ENCODE results near the gene EEF1AKMT4. TPM values are rescaled to one million over a fixed set of nuclear protein-coding genes. Genes with fewer than 3 reads are reported as not detected.

The EEF1AKMT4 gene
- total RNA-seq, 1 donor from 2014 or later: 3.9 TPM

- no peak overlapping the region for H3K27ac Mint-ChIP-seq
- H3K36me3 Mint-ChIP-seq (ENCODE audit: insufficient read depth): no peaks in the 10 kb centered on the region
- no peaks in the 10 kb centered on the region for H3K4me1 Mint-ChIP-seq (ENCODE audit: low read depth)
- TF ChIP-seq, protein P1, sequence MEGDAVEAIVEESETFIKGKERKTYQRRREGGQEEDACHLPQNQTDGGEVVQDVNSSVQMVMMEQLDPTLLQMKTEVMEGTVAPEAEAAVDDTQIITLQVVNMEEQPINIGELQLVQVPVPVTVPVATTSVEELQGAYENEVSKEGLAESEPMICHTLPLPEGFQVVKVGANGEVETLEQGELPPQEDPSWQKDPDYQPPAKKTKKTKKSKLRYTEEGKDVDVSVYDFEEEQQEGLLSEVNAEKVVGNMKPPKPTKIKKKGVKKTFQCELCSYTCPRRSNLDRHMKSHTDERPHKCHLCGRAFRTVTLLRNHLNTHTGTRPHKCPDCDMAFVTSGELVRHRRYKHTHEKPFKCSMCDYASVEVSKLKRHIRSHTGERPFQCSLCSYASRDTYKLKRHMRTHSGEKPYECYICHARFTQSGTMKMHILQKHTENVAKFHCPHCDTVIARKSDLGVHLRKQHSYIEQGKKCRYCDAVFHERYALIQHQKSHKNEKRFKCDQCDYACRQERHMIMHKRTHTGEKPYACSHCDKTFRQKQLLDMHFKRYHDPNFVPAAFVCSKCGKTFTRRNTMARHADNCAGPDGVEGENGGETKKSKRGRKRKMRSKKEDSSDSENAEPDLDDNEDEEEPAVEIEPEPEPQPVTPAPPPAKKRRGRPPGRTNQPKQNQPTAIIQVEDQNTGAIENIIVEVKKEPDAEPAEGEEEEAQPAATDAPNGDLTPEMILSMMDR (IDR thresholded peaks at IDR 0.05; ENCODE audit: unreplicated experiment): peak; percentile 42
- H3K4me3 Mint-ChIP-seq (ENCODE audit: low read depth): no peak overlapping the region
- no peak for DNase-seq (ENCODE audit: low spot score, unreplicated experiment)
- peaks cover 40% of the 10 kb centered on the region for H3K27me3 Mint-ChIP-seq
- H3K9me3 Mint-ChIP-seq (ENCODE audit: low read depth): no peaks in the 10 kb centered on the region
Measured at GRCh38 chr3:184284696-184285095, 35.2 kb downstream of the EEF1AKMT4 start.

- Mint-ChIP-seq H3K36me3 (ENCODE audit: insufficient read depth) (no peaks in the 10 kb centered on the region), H3K27ac (no peak overlapping the region), H3K4me3 (ENCODE audit: low read depth) (no peak overlapping the region), H3K27me3 (peaks cover 36% of the 10 kb centered on the region), H3K9me3 (ENCODE audit: low read depth) (no peaks in the 10 kb centered on the region), H3K4me1 (ENCODE audit: low read depth) (no peaks in the 10 kb centered on the region)
- TF ChIP-seq, protein P1 (IDR thresholded peaks at IDR 0.05; ENCODE audit: unreplicated experiment): peak; percentile 60
- peak; percentile 23 for DNase-seq (ENCODE audit: low spot score, unreplicated experiment)
Measured at GRCh38 chr3:184289426-184289938, 40.0 kb downstream of the EEF1AKMT4 start.

DNA sequence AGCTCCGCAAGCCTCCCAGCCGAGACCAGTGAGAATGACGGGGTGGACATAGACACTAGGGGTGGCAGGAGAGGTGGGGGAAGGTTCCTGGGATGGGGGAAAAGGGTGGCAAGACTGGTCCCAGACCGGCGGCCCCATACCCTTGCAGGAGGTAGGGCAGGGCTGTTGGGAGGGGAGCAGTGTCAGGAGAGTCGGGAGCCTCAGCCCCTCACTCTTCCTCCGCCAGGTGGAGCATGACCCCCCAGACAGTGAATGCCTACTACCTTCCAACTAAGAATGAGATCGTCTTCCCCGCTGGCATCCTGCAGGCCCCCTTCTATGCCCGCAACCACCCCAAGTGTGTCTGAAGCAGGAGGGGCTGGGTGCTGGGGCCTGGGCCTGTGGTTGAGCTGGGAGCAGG, 40.9 kb downstream of the EEF1AKMT4 start:
- H3K4me3 Mint-ChIP-seq (ENCODE audit: low read depth): no peak overlapping the region
- H3K4me1 Mint-ChIP-seq (ENCODE audit: low read depth): no peaks in the 10 kb centered on the region
- peaks cover 38% of the 10 kb centered on the region for H3K27me3 Mint-ChIP-seq
- TF ChIP-seq, protein P1 (IDR thresholded peaks at IDR 0.05; ENCODE audit: unreplicated experiment): no peak
- no peak for DNase-seq (ENCODE audit: low spot score, unreplicated experiment)
- no peaks in the 10 kb centered on the region for H3K9me3 Mint-ChIP-seq (ENCODE audit: low read depth)
- no peak overlapping the region for H3K27ac Mint-ChIP-seq
- no peaks in the 10 kb centered on the region for H3K36me3 Mint-ChIP-seq (ENCODE audit: insufficient read depth)

- Mint-ChIP-seq H3K36me3 (ENCODE audit: insufficient read depth) (no peaks in the 10 kb centered on the region), H3K4me3 (ENCODE audit: low read depth) (no peak overlapping the region), H3K27me3 (peaks cover 31% of the 10 kb centered on the region), H3K4me1 (ENCODE audit: low read depth) (no peaks in the 10 kb centered on the region), H3K9me3 (ENCODE audit: low read depth) (no peaks in the 10 kb centered on the region), H3K27ac (no peak overlapping the region)
- TF ChIP-seq, protein P1 (IDR thresholded peaks at IDR 0.05; ENCODE audit: unreplicated experiment): no peak
- DNase-seq (ENCODE audit: low spot score, unreplicated experiment): no peak
Measured at GRCh38 chr3:184291044-184291737, 41.7 kb downstream of the EEF1AKMT4 start.

DNA sequence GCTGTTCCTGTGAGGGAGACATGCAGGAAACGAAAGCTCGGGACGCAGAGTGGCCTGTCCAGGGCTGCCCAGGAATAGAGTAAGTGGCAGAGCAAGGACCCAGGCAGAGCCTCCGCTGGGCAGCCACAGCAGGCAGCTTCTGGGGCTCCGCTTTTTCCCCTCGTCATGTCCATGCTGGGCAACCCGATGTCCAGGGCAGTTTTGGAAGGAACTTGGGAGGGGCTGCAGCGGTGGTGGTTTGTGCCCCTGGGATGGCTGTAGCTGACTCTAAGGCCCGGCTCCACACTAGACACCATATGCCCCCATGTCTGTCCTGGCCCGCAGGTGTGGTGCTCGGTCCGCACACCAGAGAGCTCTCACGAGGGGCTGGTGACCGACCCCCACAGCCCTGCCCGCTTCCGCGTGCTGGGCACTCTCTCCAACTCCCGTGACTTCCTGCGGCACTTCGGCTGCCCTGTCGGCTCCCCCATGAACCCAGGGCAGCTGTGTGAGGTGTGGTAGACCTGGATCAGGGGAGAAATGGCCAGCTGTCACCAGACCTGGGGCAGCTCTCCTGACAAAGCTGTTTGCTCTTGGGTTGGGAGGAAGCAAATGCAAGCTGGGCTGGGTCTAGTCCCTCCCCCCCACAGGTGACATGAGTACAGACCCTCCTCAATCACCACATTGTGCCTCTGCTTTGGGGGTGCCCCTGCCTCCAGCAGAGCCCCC, 42.4 kb downstream of the EEF1AKMT4 start:
- no peak for DNase-seq (ENCODE audit: low spot score, unreplicated experiment)
- no peaks in the 10 kb centered on the region for H3K36me3 Mint-ChIP-seq (ENCODE audit: insufficient read depth)
- H3K27me3 Mint-ChIP-seq: peaks cover 26% of the 10 kb centered on the region
- TF ChIP-seq, protein P1 (IDR thresholded peaks at IDR 0.05; ENCODE audit: unreplicated experiment): no peak
- no peaks in the 10 kb centered on the region for H3K9me3 Mint-ChIP-seq (ENCODE audit: low read depth)
- H3K4me1 Mint-ChIP-seq (ENCODE audit: low read depth): no peaks in the 10 kb centered on the region
- no peak overlapping the region for H3K4me3 Mint-ChIP-seq (ENCODE audit: low read depth)
- H3K27ac Mint-ChIP-seq: no peak overlapping the region

Data from progenitor cell of endocrine pancreas (in vitro differentiated cells).